Suprapubic skin (tissue), 4 donors: Measurements from ENCODE around the gene PRR5. TPM values are rescaled to one million over a fixed set of nuclear protein-coding genes. Genes with fewer than 3 reads are reported as not detected.
A peak's percentile ranks its signal among the peaks of the same experiment; 100 is the strongest.

Source experiments
- DNase-seq, 2 donors: peaks; one replicate each; pipeline ENCODE4 v3.0.0-alpha.2; 2019; ENCODE audit warnings: low spot score in 2 of 2
- H3K27ac ChIP-seq: fragments of 200-600 bp; sonication (generic); one replicate; pipeline ENCODE4 v1.5.1; 2019
- H3K27me3 ChIP-seq: fragments of 200-600 bp; sonication (generic); one replicate; pipeline ENCODE4 v1.5.1; 2019
- H3K36me3 ChIP-seq: fragments of 200-600 bp; sonication (generic); one replicate; pipeline ENCODE4 v1.5.1; 2019
- H3K4me1 ChIP-seq: fragments of 200-600 bp; sonication (generic); one replicate; pipeline ENCODE4 v1.5.1; 2019
- H3K4me3 ChIP-seq: fragments of 200-600 bp; sonication (generic); one replicate; pipeline ENCODE4 v1.5.1; 2019; ENCODE audit warnings: mild to moderate bottlenecking
- H3K9me3 ChIP-seq: fragments of 200-600 bp; sonication (generic); one replicate; pipeline ENCODE4 v1.5.1; 2019
- EP300 ChIP-seq: sonication (generic); formaldehyde crosslinking; IDR thresholded peaks from one replicate; pipeline ENCODE4 v1.6.1; 2017; ENCODE audit warnings: antibody characterized with exemption
- POLR2A ChIP-seq, 2 donors: fragments of 450-650 bp; IDR thresholded peaks; one replicate each; pipeline ENCODE4 v1.6.1; 2017; ENCODE audit warnings: antibody characterized with exemption in 2 of 2, mild to moderate bottlenecking in 2 of 2, moderate library complexity in 2 of 2
- POLR2AphosphoS5 ChIP-seq, 3 donors: sonication (generic); formaldehyde crosslinking; IDR thresholded peaks; one replicate each; pipeline ENCODE4 v1.6.1; 2017; ENCODE audit warnings: antibody characterized with exemption in 3 of 3
- WGBS: methylation state at CpG from one replicate; pipeline ENCODE4 v1.1.5; 2018; 5-methylcytosine and 5-hydroxymethylcytosine counted together
- total RNA-seq, 4 donors: library from RNA; depleted of rRNA; stranded (reverse); fragments of >200 nt; gene quantifications; one replicate each; pipeline ENCODE4 v1.1.0, GENCODE V29; 2016
- TF ChIP-seq, protein P1 (sequence below), 2 donors: fragments of 200-600 bp in 1 of 2; fragments of 450-650 bp in 1 of 2; sonication (generic) in 1 of 2; IDR thresholded peaks; one replicate each; pipeline ENCODE4 v1.5.1; 2016 to 2019; ENCODE audit warnings: antibody characterized with exemption in 2 of 2, mild to moderate bottlenecking in 1 of 2, moderate library complexity in 1 of 2

PRR5 gene
- total RNA-seq, 4 donors from 2014 or later, result 14.9 to 25.0 (median 20.4) TPM

DNA sequence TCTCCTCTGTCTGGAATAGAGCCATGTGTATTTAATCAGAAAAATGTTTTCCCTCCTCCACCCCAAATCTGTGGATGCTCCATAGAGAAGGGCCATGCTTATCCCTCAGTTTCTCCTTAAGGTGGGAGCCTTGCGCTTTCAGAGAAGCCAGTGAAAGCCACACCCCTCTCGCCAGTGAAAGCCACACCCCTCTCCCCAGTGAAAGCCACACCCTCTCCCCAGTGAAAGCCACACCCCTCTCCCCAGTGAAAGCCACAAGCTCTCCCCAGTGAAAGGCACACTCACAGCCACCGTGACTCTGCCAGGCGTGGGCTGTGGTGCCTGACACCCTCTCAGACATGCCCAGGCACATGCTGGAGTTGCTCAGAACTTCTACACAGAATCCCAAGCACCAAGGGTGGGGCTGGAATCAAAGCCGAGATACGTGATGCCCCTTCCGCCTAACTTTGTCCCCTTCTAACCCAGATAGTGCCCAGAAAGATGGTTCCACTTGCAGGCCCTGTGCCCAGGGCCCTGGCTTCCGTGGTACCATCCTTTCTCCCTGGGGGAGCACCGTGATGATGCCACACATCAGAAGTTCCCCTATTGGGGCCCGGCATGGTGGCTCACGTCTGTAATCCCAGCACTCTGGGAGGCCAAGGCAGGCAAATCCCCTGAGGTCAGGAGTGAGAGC is 16.5 kb upstream of the PRR5 start:
- Histone ChIP-seq H3K9me3 (no peaks in the 10 kb centered on the region), H3K27ac (peak overlapping the region; percentile 48), H3K4me3 (no peak overlapping the region), H3K4me1 (peaks cover 22% of the 10 kb centered on the region), H3K27me3 (no peaks in the 10 kb centered on the region), H3K36me3 (no peaks in the 10 kb centered on the region)
- WGBS, result 31% methylated on average over 9 of the region's 11 CpGs
- TF ChIP-seq POLR2AphosphoS5 (IDR thresholded peaks at IDR 0.05) (peak in 1 of 3 donors; percentile 72), POLR2A (IDR thresholded peaks at IDR 0.05) (no peak), EP300 (no peak)
- TF ChIP-seq, protein P1, sequence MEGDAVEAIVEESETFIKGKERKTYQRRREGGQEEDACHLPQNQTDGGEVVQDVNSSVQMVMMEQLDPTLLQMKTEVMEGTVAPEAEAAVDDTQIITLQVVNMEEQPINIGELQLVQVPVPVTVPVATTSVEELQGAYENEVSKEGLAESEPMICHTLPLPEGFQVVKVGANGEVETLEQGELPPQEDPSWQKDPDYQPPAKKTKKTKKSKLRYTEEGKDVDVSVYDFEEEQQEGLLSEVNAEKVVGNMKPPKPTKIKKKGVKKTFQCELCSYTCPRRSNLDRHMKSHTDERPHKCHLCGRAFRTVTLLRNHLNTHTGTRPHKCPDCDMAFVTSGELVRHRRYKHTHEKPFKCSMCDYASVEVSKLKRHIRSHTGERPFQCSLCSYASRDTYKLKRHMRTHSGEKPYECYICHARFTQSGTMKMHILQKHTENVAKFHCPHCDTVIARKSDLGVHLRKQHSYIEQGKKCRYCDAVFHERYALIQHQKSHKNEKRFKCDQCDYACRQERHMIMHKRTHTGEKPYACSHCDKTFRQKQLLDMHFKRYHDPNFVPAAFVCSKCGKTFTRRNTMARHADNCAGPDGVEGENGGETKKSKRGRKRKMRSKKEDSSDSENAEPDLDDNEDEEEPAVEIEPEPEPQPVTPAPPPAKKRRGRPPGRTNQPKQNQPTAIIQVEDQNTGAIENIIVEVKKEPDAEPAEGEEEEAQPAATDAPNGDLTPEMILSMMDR (IDR thresholded peaks at IDR 0.05), result no peak
- DNase-seq, result no peak

DNA sequence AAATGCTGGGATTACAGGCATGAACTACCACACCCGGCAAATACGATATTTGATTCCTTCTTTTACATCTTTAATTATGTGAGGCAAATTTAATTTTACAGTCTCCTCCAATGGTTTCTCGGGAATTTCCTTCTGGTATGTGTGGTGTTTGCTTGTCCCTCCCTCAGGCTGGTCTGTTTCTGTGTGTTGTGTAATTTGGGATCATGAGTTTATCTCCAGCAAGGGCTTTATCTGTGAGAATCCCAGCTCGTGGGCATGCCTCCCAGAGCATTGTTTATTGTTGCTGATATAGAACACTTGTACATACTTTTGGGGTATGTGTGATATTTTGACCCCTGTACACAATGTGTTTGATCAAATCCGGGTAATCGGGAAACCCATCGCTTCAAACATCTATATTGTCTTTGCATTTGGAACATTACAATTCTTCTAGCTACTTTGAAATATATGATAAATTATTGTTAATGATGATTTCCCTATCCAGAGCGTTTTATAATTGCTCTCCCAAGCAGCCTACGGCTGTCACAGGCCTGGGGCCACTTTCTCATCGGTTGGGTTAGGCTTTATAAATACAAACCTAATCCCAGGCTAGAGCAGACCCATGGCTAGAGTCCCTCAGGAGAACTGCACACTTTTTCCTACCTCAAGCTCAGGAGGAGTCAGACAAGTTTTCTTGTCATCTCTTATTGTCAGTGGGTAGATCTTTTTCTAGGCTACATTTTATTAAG is 15.0 kb upstream of the PRR5 start:
- Histone ChIP-seq H3K27ac (no peak overlapping the region), H3K36me3 (no peaks in the 10 kb centered on the region), H3K27me3 (no peaks in the 10 kb centered on the region), H3K9me3 (no peaks in the 10 kb centered on the region), H3K4me1 (peaks cover 32% of the 10 kb centered on the region), H3K4me3 (no peak overlapping the region)
- TF ChIP-seq EP300, result no peak
- no peak for TF ChIP-seq POLR2AphosphoS5 (IDR thresholded peaks at IDR 0.05)
- TF ChIP-seq, protein P1 (IDR thresholded peaks at IDR 0.05), result no peak
- no peak for TF ChIP-seq POLR2A (IDR thresholded peaks at IDR 0.05)
- no peak for DNase-seq
- 51% methylated on average over 10 of the region's 10 CpGs for WGBS

DNA sequence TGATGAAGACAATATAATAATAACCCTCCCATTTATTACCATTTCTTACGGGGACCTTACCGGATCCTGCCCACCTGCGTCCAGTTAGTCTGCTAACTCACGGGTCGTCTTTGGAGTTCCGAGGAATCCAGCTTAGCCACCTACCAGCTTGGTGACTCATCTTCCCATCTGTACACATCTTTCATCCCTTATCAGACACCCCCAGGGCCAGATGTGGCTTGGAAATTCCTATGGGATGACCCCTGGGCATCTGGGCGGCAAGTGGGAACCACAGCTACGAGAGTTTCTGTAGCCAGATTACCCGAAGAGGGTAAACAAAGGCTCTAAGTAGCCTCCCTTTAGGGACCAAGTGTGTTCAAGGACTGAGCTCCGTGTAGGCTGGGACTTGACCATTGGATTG is 12.8 kb upstream of the PRR5 start:
- WGBS, result 89% methylated on average over 10 of the region's 10 CpGs
- Histone ChIP-seq H3K27ac (no peak overlapping the region), H3K9me3 (no peaks in the 10 kb centered on the region), H3K4me3 (no peak overlapping the region), H3K36me3 (no peaks in the 10 kb centered on the region), H3K4me1 (peaks cover 35% of the 10 kb centered on the region), H3K27me3 (no peaks in the 10 kb centered on the region)
- TF ChIP-seq, protein P1 (IDR thresholded peaks at IDR 0.05), result no peak
- TF ChIP-seq EP300, result no peak
- TF ChIP-seq POLR2AphosphoS5 (IDR thresholded peaks at IDR 0.05), result no peak
- TF ChIP-seq POLR2A (IDR thresholded peaks at IDR 0.05), result no peak
- DNase-seq, result no peak

DNA sequence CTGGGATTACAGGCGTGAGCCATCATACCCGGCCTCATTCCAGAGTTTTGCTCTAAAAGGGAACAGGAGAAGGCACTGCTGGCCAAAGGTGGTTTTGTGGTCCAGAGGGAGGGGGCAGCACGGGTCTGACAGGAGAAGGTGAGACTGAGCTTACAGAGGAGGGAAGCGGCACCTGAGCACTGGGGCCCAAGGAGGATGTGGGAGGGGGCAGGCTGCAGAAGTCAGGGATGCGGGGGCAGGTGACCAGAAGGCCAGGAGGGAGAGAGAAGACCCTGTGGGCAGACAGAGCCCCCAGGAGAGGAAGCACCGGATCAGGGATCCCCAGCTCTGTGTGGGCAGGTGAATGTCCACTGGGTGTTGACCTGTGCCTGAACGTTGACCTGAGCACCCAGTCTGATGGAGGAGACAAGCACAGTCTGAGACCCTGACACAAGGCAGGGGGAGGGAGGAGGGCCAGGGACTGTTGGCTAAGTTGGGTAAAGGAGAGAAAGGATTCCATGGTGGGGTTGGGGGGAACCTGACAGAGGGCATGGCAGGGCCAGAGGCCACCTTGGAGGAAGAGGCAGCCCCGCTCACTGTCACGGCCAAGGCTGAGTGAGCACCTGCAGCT is 12.0 kb upstream of the PRR5 start:
- Histone ChIP-seq H3K27me3 (no peaks in the 10 kb centered on the region), H3K27ac (no peak overlapping the region), H3K36me3 (no peaks in the 10 kb centered on the region), H3K4me1 (peaks cover 27% of the 10 kb centered on the region), H3K9me3 (no peaks in the 10 kb centered on the region), H3K4me3 (no peak overlapping the region)
- 89% methylated on average over 9 of the region's 9 CpGs for WGBS
- TF ChIP-seq, protein P1 (IDR thresholded peaks at IDR 0.05), result no peak
- TF ChIP-seq EP300 (no peak), POLR2AphosphoS5 (IDR thresholded peaks at IDR 0.05) (no peak), POLR2A (IDR thresholded peaks at IDR 0.05) (no peak)
- DNase-seq, result no peak
